Right lobe of liver (tissue), 6 donors: ENCODE data around the gene RALB. TPM values are rescaled to one million over a fixed set of nuclear protein-coding genes. Genes with fewer than 3 reads are reported as not detected.

Experiments used
- ATAC-seq, 4 donors: fragments of 200-7000 bp; cut with Tn5 transposase; one replicate each; pipeline ENCODE4 v1.9.1; 2020; ENCODE audit warnings: mild to moderate bottlenecking in 4 of 4, moderate library complexity in 4 of 4
- DNase-seq, 3 donors: peaks; one replicate each; pipeline ENCODE4 v3.0.0-alpha.2; 2020
- H3K27ac ChIP-seq, 3 donors: fragments of 200-600 bp; one replicate each; pipeline ENCODE4 v1.8.0; 2022
- H3K27me3 ChIP-seq, 2 donors: fragments of 200-600 bp; one replicate each; pipeline ENCODE4 v1.8.0; 2022
- H3K36me3 ChIP-seq, 4 donors: fragments of 200-600 bp; sonication (generic) in 1 of 4; one replicate each; pipeline versions ENCODE4 v1.5.1 to v1.8.0; 2017 to 2022; ENCODE audit warnings: control low read depth in 1 of 4
- H3K4me1 ChIP-seq, 4 donors: fragments of 200-600 bp; sonication (generic) in 1 of 4; one replicate each; pipeline versions ENCODE4 v1.5.1 to v1.8.0; 2017 to 2022; ENCODE audit warnings: control low read depth in 1 of 4
- H3K4me3 ChIP-seq, 3 donors: fragments of 200-600 bp; one replicate each; pipeline ENCODE4 v1.8.0; 2022
- H3K9me3 ChIP-seq, 4 donors: fragments of 200-600 bp; sonication (generic) in 1 of 4; one replicate each; pipeline versions ENCODE4 v1.5.1 to v1.8.0; 2017 to 2022; ENCODE audit warnings: control low read depth in 1 of 4
- CTCF ChIP-seq, 4 donors: fragments of 200-600 bp in 3 of 4; fragments of 450-650 bp in 1 of 4; IDR thresholded peaks; one replicate each; pipeline versions ENCODE4 v1.5.1 to v1.8.0; 2016 to 2022; ENCODE audit warnings: antibody characterized with exemption in 4 of 4, mild to moderate bottlenecking in 2 of 4
- POLR2A ChIP-seq: fragments of 450-650 bp; IDR thresholded peaks from one replicate; pipeline ENCODE4 v1.6.1; 2017; ENCODE audit warnings: antibody characterized with exemption, mild to moderate bottlenecking
- WGBS: methylation state at CpG from one replicate; pipeline ENCODE4 v1.1.6; 2018; ENCODE audit warnings: low coverage, low lambda C conversion rate; ENCODE audit not compliant: insufficient coverage; ENCODE audit errors: missing lambda C conversion rate; 5-methylcytosine and 5-hydroxymethylcytosine counted together
- intact Hi-C, 2 donors: fragments of 100-400 bp; cut with DNase I; formaldehyde crosslinking; loops; one replicate each; pipeline versions ENCODE4 v1.11.2 to v1.14.1; 2022
- total RNA-seq, 6 experiments: library from RNA; depleted of rRNA in 2 of 6; stranded (reverse); fragments of >200 nt in 2 of 6; fragmentation: NEBNext Ultra II Directional in 3 of 6; extraction: Animal tissue kit (Norgen Biotek cat#: 25700) in 3 of 6; gene quantifications; one replicate each; pipeline versions ENCODE4 v1.1.0 to v1.2.4, GENCODE V29; 2016 to 2023
- donor health status: DM: no; HTN: yes; CAD: no.
- donor health status: DM: no; HTN: no; CAD: no.
- donor health status: DM: no; HTN: no; CAD: no.
- donor health status: DM: no; HTN: yes; CAD: no.
- donor health status: DM: no; HTN: yes; CAD: no.

RALB gene
- total RNA-seq, 6 experiments from 2014 or later = 14.5 to 26.8 (median 18.6) TPM

- TF ChIP-seq CTCF (IDR thresholded peaks at IDR 0.05) = no peak
- TF ChIP-seq POLR2A = no peak
- Histone ChIP-seq H3K27ac (no peak overlapping the region), H3K4me3 (no peak overlapping the region), H3K4me1 (no peaks in the 10 kb centered on the region), H3K9me3 (no peaks in the 10 kb centered on the region), H3K27me3 (no peaks in the 10 kb centered on the region), H3K36me3 (no peaks in the 10 kb centered on the region)
- intact Hi-C loops = no loop called here
- 83% methylated on average over 4 of the region's 12 CpGs for WGBS
- DNase-seq = no peak
- peak in 1 of 4 donors; percentile 20 for ATAC-seq
Measured at GRCh38 chr2:120209427-120210269, 43.0 kb upstream of the RALB start.

GRCh38 chr2:120210270-120210693, 42.4 kb upstream of the RALB start:
- 45% methylated on average over 3 of the region's 10 CpGs for WGBS
- H3K36me3 ChIP-seq = no peaks in the 10 kb centered on the region
- no peaks in the 10 kb centered on the region for H3K9me3 ChIP-seq
- H3K27me3 ChIP-seq = no peaks in the 10 kb centered on the region
- ATAC-seq (peak in 2 of 4 donors; percentile 29 to 33), DNase-seq (no peak)
- intact Hi-C loops = no loop called here
- H3K4me1 ChIP-seq = no peaks in the 10 kb centered on the region
- H3K4me3 ChIP-seq = no peak overlapping the region
- no peak for TF ChIP-seq POLR2A
- TF ChIP-seq CTCF (IDR thresholded peaks at IDR 0.05) = no peak
- no peak overlapping the region for H3K27ac ChIP-seq

GRCh38 chr2:120218181-120218580, 34.5 kb upstream of the RALB start:
- H3K4me3 ChIP-seq = no peak overlapping the region
- no peaks in the 10 kb centered on the region for H3K27me3 ChIP-seq
- H3K4me1 ChIP-seq = peaks cover 0 to 6% (median 0%) of the 10 kb centered on the region in 4 donors
- intact Hi-C loops = no loop called here
- no peak overlapping the region for H3K27ac ChIP-seq
- no peak for ATAC-seq
- no peaks in the 10 kb centered on the region for H3K9me3 ChIP-seq
- no peaks in the 10 kb centered on the region for H3K36me3 ChIP-seq
- TF ChIP-seq POLR2A (no peak), CTCF (IDR thresholded peaks at IDR 0.05) (no peak)
- WGBS = 100% methylated on average over 1 of the region's 5 CpGs
- DNase-seq = peak in 1 of 3 donors; percentile 19

GRCh38 chr2:120219291-120219690, 33.4 kb upstream of the RALB start:
- H3K4me3 ChIP-seq = no peak overlapping the region
- no peak overlapping the region for H3K27ac ChIP-seq
- WGBS = 100% methylated on average over 1 of the region's 5 CpGs
- no peak for ATAC-seq
- no peak for DNase-seq
- intact Hi-C loops = no loop called here
- H3K27me3 ChIP-seq = no peaks in the 10 kb centered on the region
- TF ChIP-seq POLR2A = no peak
- TF ChIP-seq CTCF (IDR thresholded peaks at IDR 0.05) = no peak
- peaks cover 0 to 16% (median 5%) of the 10 kb centered on the region in 4 donors for H3K4me1 ChIP-seq
- H3K36me3 ChIP-seq = no peaks in the 10 kb centered on the region
- no peaks in the 10 kb centered on the region for H3K9me3 ChIP-seq
